GM20000 (cell line): Measurements from ENCODE around the gene F2RL2.

ENCODE experiments used
- DNase-seq: peaks from one replicate; pipeline ENCODE4 v3.0.0; 2012; ENCODE audit warnings: low spot score
- CTCF ChIP-seq: IDR thresholded peaks from 2 replicates; pipeline ENCODE4 v1.5.1; 2012; ENCODE audit warnings: mild to moderate bottlenecking, control low read depth; ENCODE audit errors: extremely low read depth, missing control alignments

The F2RL2 gene

DNA sequence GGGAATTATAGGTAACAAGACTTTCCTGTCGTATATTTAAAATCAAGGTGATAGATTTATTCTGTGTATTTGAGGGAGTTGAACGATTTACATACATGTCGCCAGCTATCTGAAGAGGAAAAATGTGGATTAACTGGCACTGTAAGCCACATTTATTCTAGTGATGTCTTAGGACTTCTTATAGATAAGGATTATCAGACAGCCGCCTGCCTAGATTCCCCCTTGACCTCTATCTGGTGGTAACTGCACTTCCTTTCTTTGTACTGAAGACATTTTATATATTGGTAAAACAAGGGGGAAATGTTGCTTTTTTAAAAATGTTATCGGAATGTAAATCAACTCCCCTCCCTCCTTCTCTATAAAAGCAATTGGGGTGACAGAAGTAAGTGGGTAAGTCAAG lies 39.3 kb upstream of the F2RL2 start:
- no peak for DNase-seq
- TF ChIP-seq CTCF = no peak

GRCh38 chr5:76660360-76660759 lies 37.2 kb upstream of the F2RL2 start:
- TF ChIP-seq CTCF = no peak
- no peak for DNase-seq

- TF ChIP-seq CTCF = no peak
- DNase-seq = no peak
These were observed 34.6 kb upstream of the F2RL2 start for GRCh38 chr5:76657683-76658311.

- DNase-seq = no peak
- no peak for TF ChIP-seq CTCF
These were observed 33.9 kb upstream of the F2RL2 start for GRCh38 chr5:76657091-76657490.

GRCh38 chr5:76652809-76653414 lies 29.7 kb upstream of the F2RL2 start:
- no peak for DNase-seq
- TF ChIP-seq CTCF = no peak

DNA sequence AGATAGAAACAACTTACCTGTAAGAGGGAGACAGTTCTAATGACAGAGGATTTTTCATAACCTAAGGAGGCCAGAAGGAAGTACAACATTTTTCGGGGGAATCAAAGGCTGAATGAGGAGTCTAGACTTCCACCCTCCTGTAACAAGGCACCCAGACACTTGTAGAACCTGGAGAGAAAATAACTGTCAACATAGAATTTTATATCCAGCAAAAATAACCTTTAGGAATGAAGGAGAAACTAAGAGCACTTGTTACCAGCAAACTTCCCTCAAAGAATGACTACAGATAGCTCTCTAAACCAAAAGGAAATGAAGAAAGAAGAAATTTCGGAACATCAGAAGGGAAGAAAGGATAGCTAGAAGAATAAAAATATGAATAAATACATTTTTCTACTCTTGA lies 25.9 kb upstream of the F2RL2 start:
- TF ChIP-seq CTCF = no peak
- no peak for DNase-seq

- no peak for DNase-seq
- no peak for TF ChIP-seq CTCF
These were observed 20.2 kb upstream of the F2RL2 start for GRCh38 chr5:76643371-76643770.
